ENCODE measurements around the gene JPH3. TPM values are rescaled to one million over a fixed set of nuclear protein-coding genes. Genes with fewer than 3 reads are reported as not detected.

Gene JPH3
- total RNA-seq, 1 experiment from 2014 or later, result 32.7 TPM

DNA sequence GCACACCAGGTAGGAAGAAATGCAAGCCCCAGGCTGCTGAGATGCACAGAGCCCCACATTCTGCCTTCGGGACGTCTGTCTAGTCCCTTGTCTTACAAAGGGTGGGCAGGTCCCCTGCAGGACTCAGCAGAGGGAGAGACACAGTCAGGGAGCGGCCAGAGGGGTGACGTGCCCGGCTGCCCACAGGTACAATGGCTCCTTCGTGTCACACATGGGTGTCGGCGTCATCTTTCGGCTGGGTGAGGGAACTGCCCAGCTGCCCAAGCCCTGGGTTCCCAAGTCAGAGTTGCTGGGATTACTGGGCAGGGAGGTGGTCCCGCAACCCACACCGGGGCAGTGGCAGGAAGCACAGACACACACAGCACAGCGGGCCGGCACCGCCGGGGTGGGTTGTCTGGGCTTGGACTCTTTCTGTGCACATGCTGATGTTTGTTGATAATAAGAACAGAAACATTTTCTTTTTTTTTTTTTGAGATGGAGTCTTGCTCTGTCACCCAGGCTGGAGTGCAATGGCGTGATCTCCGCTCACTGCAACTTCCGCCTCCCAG, 80.6 kb downstream of the JPH3 start:
- Histone ChIP-seq H3K23me2 (ENCODE audit: insufficient read length, low read depth, low read length, poor library complexity, severe bottlenecking) (no peaks in the 10 kb centered on the region), H3T11ph (ENCODE audit: low read length) (no peak overlapping the region), H3K56ac (ENCODE audit: insufficient read length, low read depth, low read length) (no peak overlapping the region), H3K4ac (ENCODE audit: low read depth, low read length) (no peak overlapping the region), H3K18ac (ENCODE audit: insufficient read length, low read depth, low read length) (no peak overlapping the region), H3K14ac (ENCODE audit: insufficient read depth, low read length) (no peak overlapping the region), H2AK5ac (ENCODE audit: insufficient read length, low read length) (no peak overlapping the region), H2BK20ac (ENCODE audit: low read depth, low read length, poor library complexity, severe bottlenecking) (no peak overlapping the region), H4K5ac (ENCODE audit: insufficient read length, low read depth, low read length) (no peak overlapping the region), H2AFZ (ENCODE audit: low read length) (no peak overlapping the region), H3K9ac (ENCODE audit: extremely low read depth, insufficient read length, low read length) (no peak overlapping the region), H2BK5ac (ENCODE audit: insufficient read length, low read length) (no peak overlapping the region), H3K23ac (ENCODE audit: insufficient read length, low read depth, low read length) (no peak overlapping the region), H4K20me1 (ENCODE audit: control insufficient read depth, insufficient read depth, insufficient read length) (no peaks in the 10 kb centered on the region), H2BK120ac (ENCODE audit: low read depth, low read length, poor library complexity, severe bottlenecking) (no peak overlapping the region), H4K91ac (ENCODE audit: insufficient read length, low read depth, low read length) (no peak overlapping the region), H3K4me2 (ENCODE audit: insufficient read depth, insufficient read length, low read length) (no peak overlapping the region), H4K8ac (replicated peaks; ENCODE audit: insufficient read length, low read depth, low read length) (no peak overlapping the region), H3K27me3 (ENCODE audit: insufficient read depth, low read length) (no peaks in the 10 kb centered on the region), H3K4me1 (ENCODE audit: insufficient read depth, low read length) (no peaks in the 10 kb centered on the region), H3K79me2 (ENCODE audit: insufficient read depth, low read length) (no peaks in the 10 kb centered on the region), H3K27ac (ENCODE audit: insufficient read length, low read depth, low read length) (no peak overlapping the region), H3K9me3 (ENCODE audit: control insufficient read depth, low read depth, low read length) (no peaks in the 10 kb centered on the region), H2BK12ac (ENCODE audit: insufficient read length, low read depth, low read length) (no peak overlapping the region), H3K79me1 (ENCODE audit: insufficient read depth, low read depth, low read length, poor library complexity, severe bottlenecking) (no peaks in the 10 kb centered on the region), H2BK15ac (ENCODE audit: low read depth, low read length) (no peak overlapping the region)
- H3K36me3 Mint-ChIP-seq (ENCODE audit: insufficient read depth in 1 of 3, low read depth in 3 of 3), result peaks cover 4 to 8% (median 4%) of the 10 kb centered on the region in 3 experiments; a peak in 3 of 7 replicates
- peaks cover 0 to 9% of the 10 kb centered on the region in 2 experiments; a peak in 1 of 4 replicates for H3K4me1 Mint-ChIP-seq
- H3K27me3 Mint-ChIP-seq (ENCODE audit: low read depth), result peaks cover 3% of the 10 kb centered on the region
- TF ChIP-seq, protein P1, sequence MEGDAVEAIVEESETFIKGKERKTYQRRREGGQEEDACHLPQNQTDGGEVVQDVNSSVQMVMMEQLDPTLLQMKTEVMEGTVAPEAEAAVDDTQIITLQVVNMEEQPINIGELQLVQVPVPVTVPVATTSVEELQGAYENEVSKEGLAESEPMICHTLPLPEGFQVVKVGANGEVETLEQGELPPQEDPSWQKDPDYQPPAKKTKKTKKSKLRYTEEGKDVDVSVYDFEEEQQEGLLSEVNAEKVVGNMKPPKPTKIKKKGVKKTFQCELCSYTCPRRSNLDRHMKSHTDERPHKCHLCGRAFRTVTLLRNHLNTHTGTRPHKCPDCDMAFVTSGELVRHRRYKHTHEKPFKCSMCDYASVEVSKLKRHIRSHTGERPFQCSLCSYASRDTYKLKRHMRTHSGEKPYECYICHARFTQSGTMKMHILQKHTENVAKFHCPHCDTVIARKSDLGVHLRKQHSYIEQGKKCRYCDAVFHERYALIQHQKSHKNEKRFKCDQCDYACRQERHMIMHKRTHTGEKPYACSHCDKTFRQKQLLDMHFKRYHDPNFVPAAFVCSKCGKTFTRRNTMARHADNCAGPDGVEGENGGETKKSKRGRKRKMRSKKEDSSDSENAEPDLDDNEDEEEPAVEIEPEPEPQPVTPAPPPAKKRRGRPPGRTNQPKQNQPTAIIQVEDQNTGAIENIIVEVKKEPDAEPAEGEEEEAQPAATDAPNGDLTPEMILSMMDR (conservative IDR thresholded peaks at IDR 0.05), result no peak
- no peak overlapping the region for H3K4me3 Mint-ChIP-seq
- DNase-seq, result no peak
- H3K9me3 Mint-ChIP-seq, result no peaks in the 10 kb centered on the region
- H3K27ac Mint-ChIP-seq, result no peak overlapping the region; a peak in 1 of 7 replicates
- WGBS (ENCODE audit: extremely low coverage, insufficient read length, low lambda C conversion rate), result no CpG with 5 or more reads among the region's 18 CpGs

Measured in H9 (cell line).